GM21515 (cell line): ENCODE data around the gene QRICH2.
"Not testable (repeated sequence)": the region's sequence is repeated elsewhere in the genome, so short reads cannot be mapped to it uniquely, and the experiment has no call there.

Experiments
- ATAC-seq: cut with Tn5 transposase; IDR thresholded peaks from one replicate; pipeline ENCODE4 v1.9.1; 2021; ENCODE audit not compliant: unreplicated experiment

Gene QRICH2

DNA sequence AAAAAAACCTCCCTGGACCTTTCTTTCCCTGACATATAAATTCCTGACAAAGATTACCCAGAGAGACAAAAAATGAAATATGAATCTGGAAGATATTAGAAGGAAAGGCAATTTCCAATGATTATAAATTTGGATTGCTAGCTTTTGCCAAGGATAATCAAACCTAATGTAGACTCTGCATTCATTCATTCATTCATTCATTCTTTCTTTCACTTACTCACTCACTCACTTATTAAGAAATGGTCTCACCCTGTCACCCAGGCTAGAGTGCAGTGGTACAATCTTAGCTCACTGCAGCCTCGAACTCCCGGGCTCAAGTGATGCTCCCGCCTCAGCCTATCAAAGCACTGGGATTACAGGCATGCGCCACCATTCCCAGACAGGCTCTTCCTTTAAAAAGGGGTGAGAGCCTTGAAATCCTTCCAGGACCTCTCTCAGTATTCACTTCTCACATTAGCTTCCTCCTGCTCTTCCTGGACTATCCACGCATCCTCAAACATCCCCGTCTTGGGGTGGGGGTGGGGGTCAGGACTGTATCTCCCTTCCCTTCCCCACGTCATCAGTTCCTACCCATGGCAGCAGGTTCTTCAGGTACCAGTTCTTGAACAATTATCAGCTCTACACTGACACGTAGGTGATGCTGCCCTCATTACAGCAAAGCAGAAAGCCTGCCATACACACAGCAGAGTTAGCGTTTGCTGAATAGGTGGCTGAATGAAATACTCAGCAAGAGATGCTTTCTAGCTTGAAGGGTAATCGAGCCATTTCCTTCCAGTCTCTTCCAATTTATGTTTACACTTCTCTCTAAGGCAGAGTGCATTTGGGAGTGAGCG, 25.8 kb upstream of the QRICH2 start:
- ATAC-seq = no peak

GRCh38 chr17:76331083-76331482, 23.0 kb upstream of the QRICH2 start:
- ATAC-seq = no peak

DNA sequence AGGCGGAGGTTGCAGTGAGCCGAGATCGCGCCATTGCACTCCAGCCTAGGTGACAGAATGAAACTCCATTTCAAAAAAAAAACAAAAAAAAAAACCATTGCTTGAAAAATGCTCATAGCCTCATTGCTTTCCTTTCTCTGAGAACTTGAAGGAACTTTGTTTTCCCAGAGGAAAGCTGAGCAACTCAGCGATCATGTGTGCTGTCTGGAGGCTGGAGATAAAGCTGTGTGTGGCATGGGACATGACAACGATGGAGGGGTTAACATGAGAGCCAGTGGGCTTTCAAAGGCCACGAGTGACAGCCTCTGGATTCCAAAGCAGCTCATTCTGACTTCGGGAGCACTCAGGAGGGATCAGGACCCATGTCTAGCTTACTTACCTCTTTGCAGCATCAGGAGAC, 21.6 kb upstream of the QRICH2 start:
- ATAC-seq = no peak

DNA sequence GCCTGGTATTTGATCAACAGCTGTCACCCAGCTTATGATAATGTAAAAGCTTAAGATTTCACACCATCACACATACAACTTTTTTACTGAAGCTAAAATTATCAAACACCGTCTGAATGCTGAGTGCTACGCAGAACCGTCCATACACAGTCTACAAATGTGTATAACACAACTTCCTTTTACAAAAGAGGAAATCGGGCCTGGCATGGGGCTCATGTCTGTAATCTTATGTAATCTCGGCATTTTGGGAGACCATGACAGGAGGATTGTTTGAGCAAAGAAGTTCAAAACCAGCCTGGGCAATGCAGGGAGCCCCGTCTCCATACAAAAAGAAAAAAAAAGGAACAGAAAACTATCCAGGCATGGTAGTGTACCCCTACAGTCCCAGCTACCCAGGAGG, 19.6 kb upstream of the QRICH2 start:
- no peak for ATAC-seq

GRCh38 chr17:76326306-76326705, 18.2 kb upstream of the QRICH2 start:
- no peak for ATAC-seq

- no peak for ATAC-seq
Measured at GRCh38 chr17:76318586-76318985, 10.5 kb upstream of the QRICH2 start.

DNA sequence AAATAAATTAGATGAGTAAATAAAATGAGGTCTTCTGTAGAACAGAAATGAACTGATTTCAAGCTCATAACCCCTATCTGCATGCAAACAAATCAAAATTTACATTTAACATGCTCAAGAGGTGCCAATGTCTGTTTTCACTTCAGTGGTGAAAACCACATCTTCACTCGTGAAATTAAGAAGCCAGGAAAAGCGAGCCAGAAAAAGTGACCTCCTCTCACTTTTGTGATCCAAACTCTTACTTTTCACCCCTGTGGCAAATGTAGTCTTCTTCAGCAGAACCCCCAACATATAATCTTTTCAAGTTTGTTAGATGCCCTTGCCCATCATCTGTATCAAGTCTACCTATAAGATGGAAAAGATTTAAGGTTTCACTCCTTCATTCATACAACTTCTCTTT, 9.5 kb upstream of the QRICH2 start:
- ATAC-seq = no peak

- ATAC-seq = no peak
Measured at GRCh38 chr17:76314392-76315227, 6.5 kb upstream of the QRICH2 start.

DNA sequence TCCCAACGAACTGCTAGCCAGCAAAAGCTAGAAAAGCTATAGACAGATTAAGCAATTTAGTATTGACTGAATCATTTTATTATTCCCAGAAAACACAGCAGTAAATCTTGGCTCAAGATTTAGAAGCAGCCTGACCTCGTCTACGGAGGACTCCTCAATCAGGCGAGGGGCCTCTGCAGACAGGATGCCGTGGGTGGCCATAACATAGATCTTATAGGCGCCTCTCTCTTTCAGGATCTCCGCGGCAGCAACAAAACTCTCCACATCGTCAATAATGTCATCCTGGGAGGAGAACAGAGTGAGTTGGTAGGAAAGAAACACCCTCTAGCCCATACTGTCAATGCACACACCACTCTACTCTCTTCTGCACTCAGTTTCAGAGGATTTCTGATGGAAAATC, 4.7 kb upstream of the QRICH2 start:
- ATAC-seq = no peak

- ATAC-seq = no peak
Measured at GRCh38 chr17:76309461-76309860, 1.4 kb upstream of the QRICH2 start.

DNA sequence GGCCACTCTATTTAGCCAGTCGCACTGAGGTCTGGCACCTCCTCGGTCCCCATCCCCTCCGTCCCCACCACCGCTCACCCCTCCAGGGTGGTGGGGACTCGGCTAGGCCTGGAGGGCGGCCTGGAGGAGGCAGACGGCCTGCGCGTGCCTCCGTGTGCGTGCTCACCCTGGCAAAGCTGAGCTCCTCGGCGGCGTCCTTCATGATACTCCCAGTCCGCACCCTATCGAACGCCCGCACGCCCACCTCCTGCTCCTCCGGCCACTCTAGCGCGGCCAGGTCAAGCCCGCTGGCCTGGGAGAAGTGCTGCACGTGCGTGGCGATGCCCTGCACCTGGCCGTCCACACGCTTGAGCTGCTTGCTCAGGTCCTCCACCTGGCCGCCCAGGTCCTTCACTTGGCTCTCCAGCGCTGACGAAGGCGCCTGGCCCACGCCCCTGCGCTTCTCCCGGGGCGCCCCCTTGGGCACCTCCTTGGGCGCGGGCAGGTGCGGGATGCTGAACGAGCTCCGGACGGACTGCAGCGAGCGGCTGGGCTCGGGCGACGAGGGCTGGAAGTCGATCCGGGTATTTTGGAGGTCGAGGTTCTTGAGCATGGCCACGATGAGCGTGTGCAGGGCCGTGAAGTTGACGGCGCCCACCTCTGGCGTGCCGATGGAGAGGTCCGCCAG, 644 bp downstream of the QRICH2 start:
- no peak for ATAC-seq

GRCh38 chr17:76305135-76305454, 3.0 kb downstream of the QRICH2 start:
- not testable (repeated sequence) for ATAC-seq

- no peak for ATAC-seq
Measured at GRCh38 chr17:76304226-76305134, 3.6 kb downstream of the QRICH2 start.

DNA sequence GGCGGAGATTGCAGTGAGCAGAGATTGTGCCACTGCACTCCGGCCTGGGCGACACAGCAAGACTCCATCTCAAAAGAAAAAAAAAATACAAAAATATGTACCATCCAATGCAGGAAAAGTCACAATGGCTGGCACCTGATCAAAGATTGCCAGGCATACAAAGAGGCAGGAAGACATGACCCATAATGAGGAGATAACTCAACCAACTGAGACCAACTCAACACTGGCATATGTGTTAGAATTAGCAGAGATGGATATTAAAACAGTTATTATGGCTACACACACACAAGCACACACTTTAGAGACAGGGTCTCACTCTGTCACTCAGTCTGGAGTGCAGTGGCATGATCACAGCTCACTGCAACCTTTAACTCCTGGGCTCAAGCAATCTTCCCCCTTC, 10.6 kb downstream of the QRICH2 start:
- ATAC-seq = no peak

DNA sequence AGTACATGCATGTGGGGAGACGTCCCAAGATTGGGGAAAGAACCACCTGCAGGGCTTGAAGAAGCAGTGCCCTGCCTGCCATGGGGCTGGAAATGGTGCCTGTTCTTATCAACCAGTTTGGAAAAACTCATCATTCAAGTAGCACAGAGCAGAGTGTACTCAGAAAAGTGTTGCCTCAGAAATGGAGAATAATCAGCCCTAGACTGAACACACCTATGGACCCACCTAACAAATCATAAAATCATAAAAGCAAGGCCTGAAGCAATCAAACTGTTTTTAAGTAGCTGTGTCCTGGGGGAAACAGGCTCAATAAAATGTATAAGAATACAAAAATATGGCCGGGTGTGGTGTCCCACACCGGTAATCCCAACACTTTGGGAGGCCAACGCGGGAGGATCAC, 11.2 kb downstream of the QRICH2 start:
- no peak for ATAC-seq

DNA sequence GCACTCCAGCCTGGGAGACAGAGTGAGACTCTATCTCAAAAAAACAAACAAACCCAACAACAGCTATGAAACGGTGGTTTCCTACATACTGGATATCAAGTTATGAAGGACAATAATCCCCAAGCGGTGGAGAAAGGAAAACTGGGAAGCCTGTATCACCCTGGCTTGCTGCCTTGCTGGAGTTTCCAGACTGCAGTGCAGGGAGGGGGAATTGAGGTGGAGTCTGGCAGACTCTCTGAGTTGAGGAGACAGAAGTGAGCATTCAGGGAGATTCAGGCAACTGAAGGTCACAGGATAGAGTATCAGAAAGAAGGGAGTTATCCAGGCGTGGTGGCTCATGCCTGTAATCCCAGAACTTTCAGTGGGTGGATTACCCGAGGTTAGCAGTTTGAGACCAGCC, 11.9 kb downstream of the QRICH2 start:
- no peak for ATAC-seq

DNA sequence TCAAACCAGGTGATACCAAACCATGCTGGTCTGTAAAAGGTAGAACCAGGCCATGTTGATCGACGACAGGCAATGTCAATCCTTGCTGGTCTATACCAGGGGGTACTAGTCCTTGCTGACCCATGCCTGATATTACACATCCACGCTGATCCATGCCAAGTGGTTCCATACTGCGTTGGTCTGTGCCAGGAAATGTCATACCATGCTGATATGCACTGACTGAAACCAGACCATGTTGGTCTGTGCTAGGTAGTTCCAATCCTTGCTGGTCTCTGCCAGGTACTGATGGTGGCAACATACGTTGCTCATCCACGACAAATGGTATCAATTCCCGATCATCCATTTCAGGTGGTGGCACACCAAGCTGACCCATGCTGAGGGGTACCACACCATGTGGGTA, 15.0 kb downstream of the QRICH2 start:
- ATAC-seq = no peak

DNA sequence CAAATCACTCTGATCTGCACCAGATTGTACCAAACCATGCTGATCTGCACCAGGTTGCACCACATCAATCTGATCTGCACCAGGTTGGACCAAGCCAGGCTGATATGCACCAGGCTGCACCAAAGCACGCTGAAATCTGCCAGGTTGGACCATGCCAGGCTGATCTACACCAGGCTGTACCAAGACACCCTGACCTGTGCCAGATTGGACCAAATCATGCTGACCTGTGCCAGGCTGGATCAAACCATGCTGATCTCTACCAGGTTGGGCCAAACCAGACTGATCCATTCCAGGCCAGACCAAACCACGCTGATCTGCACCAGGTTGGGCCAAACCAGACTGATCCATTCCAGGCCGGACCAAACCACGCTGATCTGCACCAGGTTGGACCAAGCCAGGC, 15.5 kb downstream of the QRICH2 start:
- no peak for ATAC-seq

GRCh38 chr17:76281573-76282371, 26.3 kb downstream of the QRICH2 start:
- ATAC-seq = no peak

DNA sequence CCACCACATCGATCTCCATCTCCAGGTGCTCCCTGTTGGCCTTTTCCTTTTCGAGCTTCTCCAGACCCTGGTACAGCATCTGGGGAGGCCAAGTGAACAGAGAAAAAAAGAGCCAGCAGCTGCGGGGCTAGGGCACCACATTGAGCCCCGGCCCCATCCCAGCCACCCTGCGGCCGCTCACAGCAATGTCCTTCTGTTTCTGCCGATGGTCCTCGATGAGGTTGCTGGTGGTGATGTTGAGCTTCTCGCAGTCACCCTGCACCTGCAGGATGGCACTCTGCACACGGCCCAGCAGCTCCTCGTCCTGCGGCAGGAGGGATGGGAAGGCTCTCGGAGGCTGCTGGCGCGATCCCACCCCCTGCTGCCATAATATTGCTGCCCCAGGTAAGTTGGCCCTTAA, 27.4 kb downstream of the QRICH2 start:
- no peak for ATAC-seq
